GM23248 (cell line): ENCODE measurements around the gene AOX1.

Experiments used
- EZH2 ChIP-seq: fragments of 200-600 bp; sonication (generic); IDR thresholded peaks from 2 replicates; pipeline ENCODE4 v1.6.1; 2018; ENCODE audit warnings: antibody characterized with exemption, mild to moderate bottlenecking; ENCODE audit not compliant: insufficient read depth, poor library complexity, severe bottlenecking
- EZH2phosphoT487 ChIP-seq: fragments of 200-600 bp; sonication (generic); IDR thresholded peaks from 2 replicates; pipeline ENCODE4 v1.6.1; 2018; ENCODE audit warnings: antibody characterized with exemption, moderate library complexity, mild to moderate bottlenecking, low read depth; ENCODE audit not compliant: insufficient read depth

DNA sequence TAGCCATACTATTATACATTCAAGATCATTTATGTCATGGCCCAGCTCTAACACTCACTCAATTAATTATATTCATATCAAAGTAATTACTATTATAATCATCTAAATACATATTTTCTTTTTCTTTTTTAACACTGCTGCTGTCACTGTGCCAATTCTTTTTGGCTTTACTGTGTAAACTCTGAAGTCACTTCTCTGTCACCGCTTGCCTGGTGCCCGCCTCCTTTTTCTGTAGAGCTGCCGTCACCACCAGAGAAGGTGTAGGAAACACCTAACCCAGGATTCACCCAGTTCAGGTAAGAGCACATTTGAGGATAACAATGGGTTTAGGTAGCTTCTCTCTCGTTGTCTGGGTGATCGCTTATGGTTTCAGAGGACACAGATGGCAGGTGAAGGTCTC is 93.3 kb downstream of the AOX1 start:
- TF ChIP-seq EZH2 (no peak), EZH2phosphoT487 (no peak)
